ENCODE data around the gene SLC6A4.

The SLC6A4 gene

GRCh38 chr17:30238387-30239088, 3.0 kb upstream of the SLC6A4 start:
- H3K79me2 ChIP-seq (ENCODE audit: control insufficient read depth, low read length) = no peaks in the 10 kb centered on the region
- no peaks in the 10 kb centered on the region for H3F3A ChIP-seq (ENCODE audit: control insufficient read depth, insufficient read depth)
- H4K20me1 ChIP-seq (ENCODE audit: control insufficient read depth, insufficient read depth, low read depth, low read length) = no peaks in the 10 kb centered on the region; the same call in 1 of the 2 replicates
- H3K27ac ChIP-seq (ENCODE audit: low read depth, low read length) = no peak overlapping the region
- no peaks in the 10 kb centered on the region for H3K4me1 ChIP-seq (ENCODE audit: control insufficient read depth, low read length)
- peaks cover 35% of the 10 kb centered on the region for H3K27me3 ChIP-seq (ENCODE audit: control insufficient read depth, low read length)
- H3K4me3 ChIP-seq (ENCODE audit: low read length) = no peak overlapping the region
- H3K36me3 ChIP-seq (ENCODE audit: control insufficient read depth, low read length) = no peaks in the 10 kb centered on the region
- TF ChIP-seq CTCF (IDR thresholded peaks at IDR 0.05; ENCODE audit: low read depth, low read length, poor library complexity, severe bottlenecking) (no peak), EZH2phosphoT487 (IDR thresholded peaks at IDR 0.05; ENCODE audit: borderline replicate concordance, low read length) (no peak)
- no peak overlapping the region for H3K4me2 ChIP-seq (ENCODE audit: low read length)
- no peaks in the 10 kb centered on the region for H3K9me2 ChIP-seq (replicated peaks; ENCODE audit: control insufficient read depth, low read length)
- H3K9me3 ChIP-seq (ENCODE audit: control insufficient read depth, insufficient read depth, low read length) = no peaks in the 10 kb centered on the region

GRCh38 chr17:30238003-30238344, 2.5 kb upstream of the SLC6A4 start:
- H3K36me3 ChIP-seq (ENCODE audit: control insufficient read depth, low read length) = no peaks in the 10 kb centered on the region
- H4K20me1 ChIP-seq (ENCODE audit: control insufficient read depth, insufficient read depth, low read depth, low read length) = no peaks in the 10 kb centered on the region; the same call in 1 of the 2 replicates
- no peaks in the 10 kb centered on the region for H3K9me2 ChIP-seq (replicated peaks; ENCODE audit: control insufficient read depth, low read length)
- H3K79me2 ChIP-seq (ENCODE audit: control insufficient read depth, low read length) = no peaks in the 10 kb centered on the region
- no peaks in the 10 kb centered on the region for H3K9me3 ChIP-seq (ENCODE audit: control insufficient read depth, insufficient read depth, low read length)
- H3F3A ChIP-seq (ENCODE audit: control insufficient read depth, insufficient read depth) = no peaks in the 10 kb centered on the region
- H3K27ac ChIP-seq (ENCODE audit: low read depth, low read length) = no peak overlapping the region
- no peak overlapping the region for H3K4me2 ChIP-seq (ENCODE audit: low read length)
- no peak for TF ChIP-seq CTCF (IDR thresholded peaks at IDR 0.05; ENCODE audit: low read depth, low read length, poor library complexity, severe bottlenecking)
- TF ChIP-seq EZH2phosphoT487 (IDR thresholded peaks at IDR 0.05; ENCODE audit: borderline replicate concordance, low read length) = no peak
- H3K4me1 ChIP-seq (ENCODE audit: control insufficient read depth, low read length) = no peaks in the 10 kb centered on the region
- H3K4me3 ChIP-seq (ENCODE audit: low read length) = no peak overlapping the region
- H3K27me3 ChIP-seq (ENCODE audit: control insufficient read depth, low read length) = peaks cover 39% of the 10 kb centered on the region

GRCh38 chr17:30237296-30238002, 2.0 kb upstream of the SLC6A4 start:
- Histone ChIP-seq H3K4me1 (ENCODE audit: control insufficient read depth, low read length) (no peaks in the 10 kb centered on the region), H3K36me3 (ENCODE audit: control insufficient read depth, low read length) (no peaks in the 10 kb centered on the region), H3F3A (ENCODE audit: control insufficient read depth, insufficient read depth) (no peaks in the 10 kb centered on the region), H3K9me2 (replicated peaks; ENCODE audit: control insufficient read depth, low read length) (no peaks in the 10 kb centered on the region), H3K9me3 (ENCODE audit: control insufficient read depth, insufficient read depth, low read length) (no peaks in the 10 kb centered on the region), H3K27me3 (ENCODE audit: control insufficient read depth, low read length) (peaks cover 41% of the 10 kb centered on the region), H3K79me2 (ENCODE audit: control insufficient read depth, low read length) (no peaks in the 10 kb centered on the region), H4K20me1 (ENCODE audit: control insufficient read depth, insufficient read depth, low read depth, low read length) (no peaks in the 10 kb centered on the region; the same call in 1 of the 2 replicates), H3K27ac (ENCODE audit: low read depth, low read length) (no peak overlapping the region), H3K4me2 (ENCODE audit: low read length) (no peak overlapping the region), H3K4me3 (ENCODE audit: low read length) (no peak overlapping the region)
- no peak for TF ChIP-seq CTCF (IDR thresholded peaks at IDR 0.05; ENCODE audit: low read depth, low read length, poor library complexity, severe bottlenecking)
- no peak for TF ChIP-seq EZH2phosphoT487 (IDR thresholded peaks at IDR 0.05; ENCODE audit: borderline replicate concordance, low read length)
